Hair follicle dermal papilla cell (primary cell): ENCODE measurements around the gene SMIM22. TPM values are rescaled to one million over a fixed set of nuclear protein-coding genes. Genes with fewer than 3 reads are reported as not detected.

Experiments
- small RNA-seq: library from RNA; depleted of rRNA; stranded (forward); fragments of <200 nt; gene quantifications from one replicate; pipeline ENCODE3, GENCODE V24; 2012
- total RNA-seq: library from RNA; depleted of rRNA; stranded (reverse); fragments of >200 nt; gene quantifications from 2 replicates; pipeline ENCODE4 v1.2.3, GENCODE V29; 2012

Gene SMIM22, protein sequence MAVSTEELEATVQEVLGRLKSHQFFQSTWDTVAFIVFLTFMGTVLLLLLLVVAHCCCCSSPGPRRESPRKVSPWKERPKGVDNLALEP
- not detected in 2 replicates for total RNA-seq

DNA sequence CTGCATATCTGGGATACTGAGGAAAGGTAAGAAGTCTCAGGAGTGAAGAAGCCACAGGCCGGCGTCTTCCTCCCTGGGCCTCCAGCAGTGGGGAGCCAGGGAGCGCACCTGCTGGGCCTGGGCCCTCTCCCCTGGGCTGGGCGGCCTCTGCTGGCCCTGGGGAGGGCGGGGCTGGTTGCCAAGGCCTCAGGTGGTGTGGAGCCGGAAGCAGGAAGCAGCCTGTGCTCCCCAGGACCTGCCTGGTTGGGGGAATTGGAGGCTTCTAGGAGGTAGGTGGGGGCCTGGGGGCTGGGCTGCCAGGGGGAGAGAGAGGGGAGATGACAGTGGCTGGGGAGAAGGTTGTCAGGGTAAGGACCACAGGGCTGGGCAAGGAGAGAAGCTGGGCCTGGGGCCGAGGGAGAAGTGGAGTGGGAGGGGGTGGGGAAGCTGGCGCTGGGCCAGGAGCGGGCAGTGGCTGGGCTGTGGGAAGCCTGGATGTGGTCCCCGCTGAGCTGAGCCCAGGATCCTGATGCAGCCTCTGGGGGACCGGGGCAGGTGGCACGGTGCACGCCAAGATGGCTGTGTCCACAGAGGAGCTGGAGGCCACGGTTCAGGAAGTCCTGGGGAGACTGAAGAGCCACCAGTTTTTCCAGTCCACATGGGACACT is at the start of gene SMIM22:
Gene SMIM22, plus strand, starts transcription at position 189 of the 647 bp plus-strand sequence. Its CDS starts 366 bp downstream, at position 555.

DNA sequence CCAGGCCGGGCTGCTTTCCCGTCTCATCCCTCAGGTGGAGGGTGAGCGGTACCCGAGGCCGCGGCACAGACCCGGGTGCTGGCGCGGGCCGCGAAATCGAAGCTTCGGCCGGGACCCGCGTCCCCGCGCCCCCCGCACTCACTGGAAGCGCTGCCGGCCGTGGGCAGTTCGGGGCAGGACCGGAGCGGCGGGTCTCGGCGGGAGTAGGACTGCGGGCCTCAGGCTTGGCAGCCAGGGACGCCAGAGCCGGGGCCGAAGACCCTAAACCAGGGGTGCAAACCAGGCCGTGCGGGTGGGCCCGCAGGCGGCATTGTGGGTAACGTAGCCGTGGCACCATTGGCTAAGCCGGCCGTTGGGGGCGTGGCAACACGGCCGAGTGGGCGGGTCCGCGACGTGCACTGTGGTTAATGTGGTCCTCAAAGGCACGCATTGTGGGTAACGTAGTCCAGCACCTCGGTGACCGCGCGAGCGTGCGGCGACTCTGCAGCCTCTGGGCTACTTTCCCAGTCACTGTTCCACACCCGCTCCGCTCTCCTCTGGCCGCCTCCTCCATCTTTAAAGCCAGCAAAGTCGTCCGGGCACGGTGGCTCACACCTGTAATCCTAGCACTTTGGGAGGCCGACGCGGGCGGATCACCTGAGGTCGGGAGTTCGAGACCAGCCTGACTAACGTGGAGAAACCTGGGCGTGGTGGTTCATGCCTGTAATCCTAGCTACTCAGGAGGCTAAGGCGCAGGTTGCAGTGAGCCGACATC is 28.1 kb upstream of the SMIM22 start, which contains the start of gene ZNF500:
Gene ZNF500, minus strand, starts transcription at position 288 of the 754 bp plus-strand sequence. CDS start 1,184 bp downstream, outside the sequence.

DNA sequence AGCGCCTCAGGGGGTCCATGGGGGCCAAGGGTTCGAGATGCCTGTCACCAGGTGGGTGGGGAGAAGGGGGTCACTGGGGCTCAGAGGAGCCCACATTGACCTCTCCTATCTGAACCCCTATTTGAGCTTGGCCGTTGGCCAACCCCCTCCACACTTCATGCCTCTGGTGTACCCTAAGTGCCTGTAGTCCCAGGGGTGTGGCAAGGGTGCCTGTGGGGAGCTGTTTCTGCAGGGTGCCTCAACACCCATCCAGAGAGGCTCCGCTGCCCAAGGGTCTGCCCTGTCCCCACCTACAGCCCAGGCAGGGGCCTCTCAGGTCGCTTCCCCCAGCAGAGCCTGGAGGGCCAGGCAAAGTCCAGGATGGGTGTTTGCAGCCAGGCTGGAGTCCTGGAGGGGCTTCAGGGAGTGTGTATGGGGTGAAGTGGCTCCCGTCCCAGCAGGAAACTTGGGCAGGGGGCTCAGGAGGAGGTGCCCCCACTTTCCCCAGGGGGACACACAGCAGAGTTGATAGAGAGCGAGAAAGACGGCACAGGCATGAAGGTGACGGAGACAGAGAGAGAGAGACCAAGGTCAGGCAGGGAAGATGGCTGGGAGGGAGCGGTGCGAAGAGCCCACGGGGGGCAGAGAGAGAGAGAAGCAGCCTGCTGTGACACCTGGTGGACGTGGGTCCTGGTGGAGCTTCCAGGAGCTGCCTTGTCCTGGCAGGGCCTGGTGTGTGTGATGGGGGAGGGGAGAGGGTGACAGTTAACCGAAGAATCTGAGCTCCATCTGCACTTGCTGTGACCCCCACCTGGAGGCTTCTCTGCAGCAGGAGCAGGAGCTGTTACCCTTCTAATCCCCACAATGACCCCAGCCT is 7.3 kb upstream of the SMIM22 start, which contains the start of gene SEPTIN12:
Gene SEPTIN12, minus strand, starts transcription at position 719 of the 856 bp plus-strand sequence. Its CDS starts 700 bp downstream, at position 19.

DNA sequence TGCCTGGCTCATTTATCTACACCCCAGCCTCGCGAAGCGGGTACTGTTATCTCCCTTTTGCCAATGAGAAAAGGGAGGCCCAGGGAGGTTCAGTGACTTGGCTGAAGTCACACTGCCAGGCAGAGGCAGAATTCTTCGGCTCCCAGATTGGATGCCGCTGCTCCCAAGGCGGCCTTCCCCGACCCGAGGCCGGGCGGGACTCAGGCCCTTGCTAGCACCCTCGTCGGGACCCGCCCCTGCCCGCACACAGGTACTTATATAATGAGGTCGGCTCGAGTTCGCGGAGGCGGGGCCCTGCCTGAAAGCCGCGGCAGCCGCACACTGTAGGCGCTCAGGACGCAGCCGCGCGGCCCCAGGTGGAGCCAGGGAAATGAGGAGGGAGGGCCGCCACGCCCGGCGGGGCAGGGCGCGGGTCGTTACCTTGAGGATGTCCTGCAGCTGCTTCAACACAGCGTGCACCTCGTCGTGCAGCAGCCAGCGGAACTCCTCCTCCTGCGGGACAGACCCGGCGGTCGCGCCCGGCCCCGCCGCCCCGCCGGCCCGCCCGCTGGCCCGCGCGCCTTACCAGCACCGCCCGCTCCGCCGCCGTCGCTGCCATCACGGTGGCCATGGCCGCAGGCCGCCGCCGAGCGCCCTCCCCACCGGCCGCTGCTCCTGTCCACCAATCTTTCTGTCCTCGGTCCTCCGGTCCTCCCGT is 6.9 kb downstream of the SMIM22 start, which contains the start of gene ROGDI:
Gene ROGDI, minus strand, starts transcription at position 672 of the 697 bp plus-strand sequence. Its CDS starts 62 bp downstream, at position 610.

Small RNAs within 50 kb of the gene (small RNA-seq; reads per million reads assigned to genes)
- gene RF00017, result not detected

Other genes starting within 250 kb of the SMIM22 start
- under 0.01 and 0.12 TPM in 2 replicates for gene C16orf96, start 239.0 kb upstream of the SMIM22 start, total RNA-seq
- gene UBALD1, start 180.5 kb upstream of the SMIM22 start, total RNA-seq, result 8.5 and 13.6 TPM in 2 replicates
- gene MGRN1, start 170.5 kb upstream of the SMIM22 start, total RNA-seq, result 47.6 and 50.8 TPM in 2 replicates
- 13.8 and 15.6 TPM in 2 replicates for gene NUDT16L1, start 101.8 kb upstream of the SMIM22 start, total RNA-seq
- 32.5 and 36.5 TPM in 2 replicates for gene ANKS3, start 61.1 kb upstream of the SMIM22 start, total RNA-seq
- gene DNAAF8, start 60.8 kb upstream of the SMIM22 start, total RNA-seq, result 1.6 and 3.3 TPM in 2 replicates
- 16.4 and 16.8 TPM in 2 replicates for gene ZNF500, start 28.2 kb upstream of the SMIM22 start, total RNA-seq
- gene SEPTIN12, start 7.0 kb upstream of the SMIM22 start, total RNA-seq, result not detected in 2 replicates
- gene ROGDI, start 7.3 kb downstream of the SMIM22 start, total RNA-seq, result 14.8 and 16.0 TPM in 2 replicates
- gene GLYR1, start 51.9 kb downstream of the SMIM22 start, total RNA-seq, result 43.4 and 55.3 TPM in 2 replicates
- gene UBN1, start 52.1 kb downstream of the SMIM22 start, total RNA-seq, result 29.0 and 34.4 TPM in 2 replicates
- gene PPL, start 141.8 kb downstream of the SMIM22 start, total RNA-seq, result 40.3 and 41.9 TPM in 2 replicates
- 0.12 and 0.32 TPM in 2 replicates for gene SEC14L5, start 163.0 kb downstream of the SMIM22 start, total RNA-seq
- gene NAGPA, start 238.6 kb downstream of the SMIM22 start, total RNA-seq, result 20.4 and 25.6 TPM in 2 replicates